HG03442 (cell line): Measurements from ENCODE around the gene DUSP1.

Experiments
- ATAC-seq: cut with Tn5 transposase; IDR thresholded peaks from one replicate; pipeline ENCODE4 v1.9.1; 2021; ENCODE audit warnings: mild to moderate bottlenecking, moderate library complexity; ENCODE audit not compliant: unreplicated experiment

DUSP1 gene

GRCh38 chr5:172782169-172783039 lies 11.4 kb upstream of the DUSP1 start:
- no peak for ATAC-seq

- ATAC-seq: no peak
These were observed 8.8 kb upstream of the DUSP1 start for GRCh38 chr5:172779691-172780341.

- peak; percentile 10 for ATAC-seq
These were observed 7.2 kb upstream of the DUSP1 start for GRCh38 chr5:172777881-172778814.

GRCh38 chr5:172776235-172776594 lies 5.2 kb upstream of the DUSP1 start:
- no peak for ATAC-seq

GRCh38 chr5:172775326-172776234 lies 4.6 kb upstream of the DUSP1 start:
- no peak for ATAC-seq

- no peak for ATAC-seq
These were observed 3.7 kb upstream of the DUSP1 start for GRCh38 chr5:172774561-172775315.

- ATAC-seq: no peak
These were observed 2.8 kb upstream of the DUSP1 start for GRCh38 chr5:172773481-172774469.

GRCh38 chr5:172772112-172772906 lies 1.3 kb upstream of the DUSP1 start:
- ATAC-seq: peak; percentile 29

- no peak for ATAC-seq
These were observed 580 bp upstream of the DUSP1 start for GRCh38 chr5:172771439-172772111.

- no peak for ATAC-seq
These were observed 671 bp downstream of the DUSP1 start for GRCh38 chr5:172770374-172770674.

- no peak for ATAC-seq
These were observed 1.2 kb downstream of the DUSP1 start for GRCh38 chr5:172769616-172770373.

GRCh38 chr5:172769342-172769615 lies 1.7 kb downstream of the DUSP1 start:
- ATAC-seq: no peak

- ATAC-seq: no peak
These were observed 2.2 kb downstream of the DUSP1 start for GRCh38 chr5:172768573-172769341.

GRCh38 chr5:172768098-172768572 lies 2.9 kb downstream of the DUSP1 start:
- ATAC-seq: no peak

- ATAC-seq: no peak
These were observed 4.5 kb downstream of the DUSP1 start for GRCh38 chr5:172766287-172767108.
